Measurements from ENCODE around the gene SNTB2. TPM values are rescaled to one million over a fixed set of nuclear protein-coding genes. Genes with fewer than 3 reads are reported as not detected.

SNTB2 gene
- polyA plus RNA-seq, 4 donors: 1.9 to 7.2 (median 5.3) TPM

DNA sequence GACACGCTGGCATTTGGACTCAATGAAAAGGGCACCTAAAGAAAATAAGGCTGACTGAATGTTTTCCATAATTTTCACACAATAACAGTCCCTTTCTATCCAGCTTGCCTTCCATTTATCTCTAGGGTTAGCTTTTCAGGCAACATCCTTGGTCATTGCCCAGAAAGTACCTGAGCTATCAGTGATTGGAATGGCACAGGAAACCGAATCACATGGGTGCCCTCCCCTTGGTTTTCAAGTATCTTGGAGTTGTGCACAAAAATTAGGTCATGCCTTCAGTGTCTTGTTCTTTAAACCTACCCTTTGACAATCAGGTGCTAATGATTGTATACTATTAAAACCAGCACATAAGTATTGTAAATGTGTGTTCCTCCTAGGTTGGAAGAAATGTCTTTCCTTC lies 120.9 kb downstream of the SNTB2 start:
- 90 to 98% (median 91%) methylated on average over 2 of the region's 2 CpGs for WGBS, 3 donors
- Histone ChIP-seq H3K27ac (ENCODE audit: low read depth in 1 of 3, low read length in 2 of 3) (no peak overlapping the region), H3K27me3 (ENCODE audit: control insufficient read depth in 3 of 3, insufficient read depth in 3 of 3, low read length in 3 of 3) (no peaks in the 10 kb centered on the region), H3K36me3 (ENCODE audit: control insufficient read depth in 3 of 3, insufficient read depth in 2 of 3, low read depth in 1 of 3, low read length in 3 of 3) (peaks cover 0 to 2% (median under 1%) of the 10 kb centered on the region in 3 donors), H3K4me3 (ENCODE audit: low read depth in 1 of 3, low read length in 3 of 3) (no peak overlapping the region), H3K4me1 (ENCODE audit: control insufficient read depth in 3 of 3, insufficient read depth in 2 of 3, low read depth in 1 of 3, low read length in 2 of 3) (peaks cover 0 to 4% (median 3%) of the 10 kb centered on the region in 3 donors), H3K9me3 (ENCODE audit: control insufficient read depth in 2 of 2, insufficient read depth in 1 of 2, low read depth in 1 of 2, low read length in 1 of 2) (no peaks in the 10 kb centered on the region)
- FAIRE-seq: no peak
- no peak for DNase-seq

DNA sequence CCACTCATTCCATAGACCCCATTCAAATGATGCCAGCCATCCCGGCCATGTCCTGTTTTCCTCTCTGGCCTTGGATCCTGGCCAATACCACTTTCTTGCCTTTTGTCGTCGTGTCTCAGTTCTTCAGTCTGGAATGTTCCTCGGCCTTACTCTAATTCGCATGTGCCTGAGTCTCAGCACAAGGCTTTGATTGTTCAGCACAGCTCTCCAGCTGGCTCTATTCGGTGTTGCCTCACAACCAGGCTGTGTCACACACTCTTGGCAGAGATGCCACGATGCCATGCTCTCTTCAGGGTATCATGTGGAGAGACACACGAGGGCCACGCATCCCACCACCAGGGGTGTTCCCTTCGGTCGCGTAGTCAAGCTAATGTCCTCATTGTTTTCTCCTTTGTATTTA lies 122.4 kb downstream of the SNTB2 start:
- no peak for DNase-seq
- Histone ChIP-seq H3K36me3 (ENCODE audit: control insufficient read depth in 3 of 3, insufficient read depth in 2 of 3, low read depth in 1 of 3, low read length in 3 of 3) (peaks cover 0 to 13% (median 2%) of the 10 kb centered on the region in 3 donors), H3K9me3 (ENCODE audit: control insufficient read depth in 2 of 2, insufficient read depth in 1 of 2, low read depth in 1 of 2, low read length in 1 of 2) (no peaks in the 10 kb centered on the region), H3K4me1 (ENCODE audit: control insufficient read depth in 3 of 3, insufficient read depth in 2 of 3, low read depth in 1 of 3, low read length in 2 of 3) (peaks cover 0 to 4% (median 3%) of the 10 kb centered on the region in 3 donors), H3K27me3 (ENCODE audit: control insufficient read depth in 3 of 3, insufficient read depth in 3 of 3, low read length in 3 of 3) (no peaks in the 10 kb centered on the region), H3K4me3 (ENCODE audit: low read depth in 1 of 3, low read length in 3 of 3) (no peak overlapping the region), H3K27ac (ENCODE audit: low read depth in 1 of 3, low read length in 2 of 3) (no peak overlapping the region)
- FAIRE-seq: no peak
- 85 to 94% (median 92%) methylated on average over 12 of the region's 12 CpGs for WGBS, 3 donors

DNA sequence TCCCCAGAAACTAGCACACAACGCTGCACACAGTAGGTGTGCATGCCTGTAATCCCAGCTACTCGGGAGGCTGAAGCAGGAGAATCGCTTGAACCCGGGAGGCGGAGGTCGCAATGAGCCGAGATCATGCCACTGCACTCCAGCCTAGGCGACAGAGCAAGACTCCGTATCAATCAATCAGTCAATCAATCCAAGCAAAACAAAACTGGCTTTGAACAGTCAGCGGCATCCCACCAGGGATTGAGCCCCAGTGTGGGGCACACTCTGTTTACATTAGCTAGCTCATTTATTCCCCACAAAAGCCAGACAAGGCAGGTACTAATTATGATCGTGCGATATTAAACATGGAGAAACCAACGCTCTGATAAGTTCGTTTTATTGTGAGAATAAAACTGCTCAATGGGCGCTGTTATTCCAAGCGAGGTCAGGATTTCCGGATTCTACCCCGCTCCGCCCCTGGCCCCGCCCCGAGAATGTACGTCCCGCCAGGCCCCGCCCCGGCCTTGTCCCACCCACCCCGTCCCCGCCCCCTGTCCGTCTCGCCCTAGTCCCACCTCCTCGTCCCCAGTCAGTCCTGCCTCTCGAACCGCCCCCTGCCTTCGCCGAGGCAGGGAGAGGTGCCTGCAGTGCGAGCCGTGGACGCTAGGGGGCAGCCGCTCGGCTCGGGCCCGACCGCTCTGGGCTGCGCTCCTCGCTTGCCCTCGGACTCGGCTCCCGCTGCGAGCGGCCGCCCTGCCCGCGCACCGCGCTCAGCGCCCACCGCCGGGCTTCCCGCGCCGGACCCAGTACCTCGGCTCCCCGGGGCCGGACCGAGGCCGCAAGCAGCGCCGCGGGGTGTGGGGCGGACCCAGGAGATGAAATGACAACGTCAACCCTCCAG lies 123.9 kb downstream of the SNTB2 start, which contains the start of gene VPS4A:
VPS4A (plus strand) TSS at position 698 of the 880 bp plus-strand sequence; CDS start at position 860, 162 bp downstream.
- WGBS, 3 donors: 8 to 9% (median 8%) methylated on average over 59 to 70 of the region's 70 CpGs
- no peaks in the 10 kb centered on the region for H3K27me3 ChIP-seq (ENCODE audit: control insufficient read depth in 3 of 3, insufficient read depth in 3 of 3, low read length in 3 of 3)
- FAIRE-seq: no peak

DNA sequence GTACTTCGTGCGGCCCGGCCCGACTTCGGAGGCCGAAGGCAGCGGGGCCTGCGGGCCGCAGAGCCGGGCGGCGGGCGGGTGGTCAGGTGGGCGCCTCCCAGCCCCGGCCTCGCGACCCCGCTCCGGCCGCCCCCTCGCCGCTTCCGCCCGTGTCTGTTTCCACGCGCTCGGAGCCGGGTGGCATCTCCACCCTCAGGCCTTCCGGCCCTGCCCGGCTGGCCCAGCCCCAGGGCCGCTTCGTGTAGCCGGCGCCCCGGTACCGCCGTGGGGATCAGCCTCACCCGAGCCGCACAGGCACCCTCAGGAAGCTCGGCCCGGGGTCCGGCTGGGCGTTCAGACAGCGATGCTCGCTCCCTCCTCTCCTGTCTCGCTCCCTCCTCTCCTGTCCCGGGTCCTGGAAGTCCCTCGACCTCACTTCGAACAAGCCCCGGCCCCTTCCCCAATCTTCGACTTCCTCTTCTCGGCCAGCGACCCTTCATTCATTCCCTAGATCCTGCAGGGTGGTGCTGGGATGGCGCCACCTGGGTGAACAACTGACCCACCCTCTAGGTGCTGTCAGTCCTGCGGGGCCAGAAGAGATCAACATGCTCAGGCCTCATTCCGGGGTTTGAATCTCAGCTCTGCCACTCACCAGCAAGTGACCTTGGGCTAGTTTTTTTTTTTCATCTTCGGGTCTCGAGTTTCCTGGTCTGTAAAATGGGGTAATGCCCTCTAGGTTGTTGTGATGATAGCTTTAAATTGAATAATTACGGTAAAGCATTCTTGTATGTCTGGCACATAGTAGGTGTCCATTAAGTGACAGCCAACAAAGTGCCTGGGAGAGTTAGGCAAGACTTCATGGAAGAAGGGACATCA lies 124.8 kb downstream of the SNTB2 start:
- Histone ChIP-seq H3K4me1 (ENCODE audit: control insufficient read depth in 3 of 3, insufficient read depth in 2 of 3, low read depth in 1 of 3, low read length in 2 of 3) (peaks cover 0 to 4% (median 3%) of the 10 kb centered on the region in 3 donors), H3K27ac (ENCODE audit: low read depth in 1 of 3, low read length in 2 of 3) (peak overlapping the region; percentile 65 to 91 (median 86)), H3K36me3 (ENCODE audit: control insufficient read depth in 3 of 3, insufficient read depth in 2 of 3, low read depth in 1 of 3, low read length in 3 of 3) (peaks cover 4 to 37% (median 8%) of the 10 kb centered on the region in 3 donors), H3K27me3 (ENCODE audit: control insufficient read depth in 3 of 3, insufficient read depth in 3 of 3, low read length in 3 of 3) (no peaks in the 10 kb centered on the region), H3K4me3 (ENCODE audit: low read depth in 1 of 3, low read length in 3 of 3) (peak overlapping the region; percentile 77 to 95 (median 84)), H3K9me3 (ENCODE audit: control insufficient read depth in 2 of 2, insufficient read depth in 1 of 2, low read depth in 1 of 2, low read length in 1 of 2) (no peaks in the 10 kb centered on the region)
- FAIRE-seq (no peak), DNase-seq (peak in 1 of 2 donors; percentile 44)
- 1% methylated on average over 26 to 59 of the region's 59 CpGs for WGBS, 3 donors

More for the DNA sequence above, 123.9 kb downstream of the SNTB2 start, which contains the start of gene VPS4A:
- peak; percentile 97 to 99 for DNase-seq
- peak within 1 kb of the TSS; percentile 77 to 95 (median 84) for H3K4me3 ChIP-seq (ENCODE audit: low read depth in 1 of 3, low read length in 3 of 3)
- H3K4me1 ChIP-seq (ENCODE audit: control insufficient read depth in 3 of 3, insufficient read depth in 2 of 3, low read depth in 1 of 3, low read length in 2 of 3): peaks cover 0 to 4% (median 3%) of the 10 kb centered on the region in 3 donors
- H3K36me3 ChIP-seq (ENCODE audit: control insufficient read depth in 3 of 3, insufficient read depth in 2 of 3, low read depth in 1 of 3, low read length in 3 of 3): peaks cover 0 to 28% (median 2%) of the 10 kb centered on the region in 3 donors
- H3K27ac ChIP-seq (ENCODE audit: low read depth in 1 of 3, low read length in 2 of 3): peak within 1 kb of the TSS; percentile 68 to 93 (median 86)
- no peaks in the 10 kb centered on the region for H3K9me3 ChIP-seq (ENCODE audit: control insufficient read depth in 2 of 2, insufficient read depth in 1 of 2, low read depth in 1 of 2, low read length in 1 of 2)

DNA sequence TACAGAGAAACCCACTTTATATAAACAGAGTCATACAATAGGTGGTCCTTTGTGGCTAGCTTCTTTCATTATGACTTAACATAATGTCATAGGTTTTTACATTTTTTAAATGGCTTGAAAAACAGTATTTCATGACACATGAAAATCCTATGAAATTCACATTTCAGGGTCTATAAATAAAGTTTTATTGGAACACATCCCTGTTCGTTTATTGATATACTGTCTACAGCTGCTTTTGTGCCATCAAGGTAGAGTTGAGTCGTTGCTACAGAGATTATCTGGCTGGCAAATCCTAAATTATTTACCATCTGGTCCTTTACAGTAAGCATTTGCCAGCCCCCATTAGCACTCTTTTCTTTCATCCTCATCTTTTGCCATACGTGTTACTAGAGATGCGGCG lies 126.5 kb downstream of the SNTB2 start:
- no peak for FAIRE-seq
- H3K4me1 ChIP-seq (ENCODE audit: control insufficient read depth in 3 of 3, insufficient read depth in 2 of 3, low read depth in 1 of 3, low read length in 2 of 3): peaks cover 0 to 4% (median 3%) of the 10 kb centered on the region in 3 donors

DNA sequence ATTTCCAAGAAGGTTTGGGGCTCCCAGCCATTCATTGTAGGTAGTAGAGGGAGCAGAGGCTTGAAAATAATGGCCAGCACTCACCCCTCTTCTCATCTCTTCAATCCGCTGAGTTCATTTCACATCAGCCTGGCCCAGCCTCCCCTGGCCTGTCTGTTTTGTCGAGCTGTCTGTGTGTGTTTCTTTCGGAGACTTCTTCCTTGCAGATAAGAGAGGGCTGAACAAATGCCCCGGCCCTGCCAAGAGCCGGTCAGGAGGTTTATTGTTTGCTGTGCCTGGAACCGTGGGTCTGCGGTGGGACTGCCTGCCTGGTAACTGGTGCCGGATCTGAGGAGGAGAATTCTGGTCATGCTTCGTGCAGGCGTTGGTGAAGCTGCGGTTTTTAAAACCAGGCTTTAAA lies 127.6 kb downstream of the SNTB2 start:
- H3K36me3 ChIP-seq (ENCODE audit: control insufficient read depth in 3 of 3, insufficient read depth in 2 of 3, low read depth in 1 of 3, low read length in 3 of 3): peaks cover 12 to 63% (median 13%) of the 10 kb centered on the region in 3 donors
- DNase-seq (no peak), FAIRE-seq (no peak)
- no peaks in the 10 kb centered on the region for H3K27me3 ChIP-seq (ENCODE audit: control insufficient read depth in 3 of 3, insufficient read depth in 3 of 3, low read length in 3 of 3)
- peaks cover 0 to 4% (median 3%) of the 10 kb centered on the region in 3 donors for H3K4me1 ChIP-seq (ENCODE audit: control insufficient read depth in 3 of 3, insufficient read depth in 2 of 3, low read depth in 1 of 3, low read length in 2 of 3)
- 84 to 90% (median 84%) methylated on average over 11 of the region's 11 CpGs for WGBS, 3 donors
- no peak overlapping the region for H3K4me3 ChIP-seq (ENCODE audit: low read depth in 1 of 3, low read length in 3 of 3)
- no peak overlapping the region for H3K27ac ChIP-seq (ENCODE audit: low read depth in 1 of 3, low read length in 2 of 3)
- no peaks in the 10 kb centered on the region for H3K9me3 ChIP-seq (ENCODE audit: control insufficient read depth in 2 of 2, insufficient read depth in 1 of 2, low read depth in 1 of 2, low read length in 1 of 2)

More for the DNA sequence above, 126.5 kb downstream of the SNTB2 start:
- no peaks in the 10 kb centered on the region for H3K27me3 ChIP-seq (ENCODE audit: control insufficient read depth in 3 of 3, insufficient read depth in 3 of 3, low read length in 3 of 3)
- no peaks in the 10 kb centered on the region for H3K9me3 ChIP-seq (ENCODE audit: control insufficient read depth in 2 of 2, insufficient read depth in 1 of 2, low read depth in 1 of 2, low read length in 1 of 2)
- peaks cover 7 to 52% (median 8%) of the 10 kb centered on the region in 3 donors for H3K36me3 ChIP-seq (ENCODE audit: control insufficient read depth in 3 of 3, insufficient read depth in 2 of 3, low read depth in 1 of 3, low read length in 3 of 3)
- no peak overlapping the region for H3K4me3 ChIP-seq (ENCODE audit: low read depth in 1 of 3, low read length in 3 of 3)
- DNase-seq: no peak
- 91 to 96% (median 94%) methylated on average over 5 of the region's 5 CpGs for WGBS, 3 donors
- no peak overlapping the region for H3K27ac ChIP-seq (ENCODE audit: low read depth in 1 of 3, low read length in 2 of 3)

DNA sequence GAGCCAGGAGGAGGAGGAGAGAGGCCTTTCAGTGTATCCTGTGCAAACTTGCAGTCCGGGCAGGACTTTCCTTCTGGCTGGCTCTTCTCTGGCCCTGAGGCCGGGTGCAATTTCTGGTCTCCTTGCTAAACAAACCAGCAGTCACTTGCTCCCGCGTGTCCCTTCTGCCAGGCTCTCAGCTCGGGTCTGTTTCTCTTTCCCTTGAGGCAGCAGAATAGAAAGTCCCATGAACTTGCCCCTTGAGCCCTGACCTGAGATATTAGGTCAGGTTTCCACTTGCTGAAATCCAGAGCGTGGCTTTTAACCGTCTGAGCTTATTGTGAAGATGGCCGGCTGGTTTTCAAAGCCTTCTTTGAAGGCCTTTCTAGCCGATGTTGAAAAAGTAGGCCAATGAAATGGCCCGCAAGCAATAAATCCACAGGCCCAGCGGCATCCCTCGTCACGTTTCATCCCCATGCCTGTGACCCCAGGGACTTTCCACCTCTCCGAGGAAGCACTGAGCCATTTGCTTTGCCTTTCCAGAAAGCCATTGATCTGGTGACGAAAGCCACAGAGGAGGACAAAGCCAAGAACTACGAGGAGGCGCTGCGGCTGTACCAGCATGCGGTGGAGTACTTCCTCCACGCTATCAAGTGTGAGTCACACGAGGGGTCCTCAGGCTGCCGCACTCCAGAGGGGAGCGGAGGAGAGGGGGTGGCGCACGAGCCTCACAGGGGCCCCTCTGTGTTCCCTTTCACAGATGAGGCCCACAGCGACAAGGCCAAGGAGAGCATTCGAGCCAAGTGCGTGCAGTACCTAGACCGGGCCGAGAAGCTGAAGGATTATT lies 128.7 kb downstream of the SNTB2 start:
- no peaks in the 10 kb centered on the region for H3K27me3 ChIP-seq (ENCODE audit: control insufficient read depth in 3 of 3, insufficient read depth in 3 of 3, low read length in 3 of 3)
- WGBS, 3 donors: 90 to 91% (median 91%) methylated on average over 30 of the region's 30 CpGs
- FAIRE-seq (no peak), DNase-seq (no peak)
- H3K9me3 ChIP-seq (ENCODE audit: control insufficient read depth in 2 of 2, insufficient read depth in 1 of 2, low read depth in 1 of 2, low read length in 1 of 2): no peaks in the 10 kb centered on the region
- H3K36me3 ChIP-seq (ENCODE audit: control insufficient read depth in 3 of 3, insufficient read depth in 2 of 3, low read depth in 1 of 3, low read length in 3 of 3): peaks cover 20 to 75% (median 24%) of the 10 kb centered on the region in 3 donors
- no peak overlapping the region for H3K4me3 ChIP-seq (ENCODE audit: low read depth in 1 of 3, low read length in 3 of 3)
- no peak overlapping the region for H3K27ac ChIP-seq (ENCODE audit: low read depth in 1 of 3, low read length in 2 of 3)
- H3K4me1 ChIP-seq (ENCODE audit: control insufficient read depth in 3 of 3, insufficient read depth in 2 of 3, low read depth in 1 of 3, low read length in 2 of 3): peaks cover 0 to 4% (median 3%) of the 10 kb centered on the region in 3 donors

All from small intestine (tissue), 7 donors.